Right cardiac atrium (tissue), 5 donors: Measurements from ENCODE around the gene POU3F3. TPM values are rescaled to one million over a fixed set of nuclear protein-coding genes. Genes with fewer than 3 reads are reported as not detected.
A peak's percentile ranks its signal among the peaks of the same experiment; 100 is the strongest.

Experiments used
- ATAC-seq, 2 donors: fragments of 200-7000 bp; cut with Tn5 transposase; one replicate each; pipeline versions ENCODE4 v1.8.0 to v1.9.1; 2020; ENCODE audit warnings: moderate library complexity in 2 of 2, mild to moderate bottlenecking in 1 of 2
- DNase-seq, 3 donors: peaks; one replicate each; pipeline ENCODE4 v3.0.0-alpha.2; 2020
- H3K27ac ChIP-seq: one replicate; pipeline ENCODE4 v1.5.1; 2013; ENCODE audit warnings: mild to moderate bottlenecking, low read length, control low read depth, moderate library complexity
- H3K27me3 ChIP-seq: one replicate; pipeline ENCODE4 v1.6.1; 2013; ENCODE audit not compliant: control insufficient read depth, insufficient read depth
- H3K4me1 ChIP-seq: one replicate; pipeline ENCODE4 v1.6.1; 2013; ENCODE audit warnings: low read length; ENCODE audit not compliant: control insufficient read depth, insufficient read depth
- H3K4me3 ChIP-seq: one replicate; pipeline ENCODE4 v1.5.1; 2013; ENCODE audit warnings: low read length, control low read depth
- H3K9me3 ChIP-seq: one replicate; pipeline ENCODE4 v1.6.1; 2013; ENCODE audit warnings: low read length; ENCODE audit not compliant: control insufficient read depth
- WGBS: extraction: QIAGEN DNeasy Blood & Tissue Kit; methylation state at CpG from one replicate; pipeline ENCODE4 v1.1.7; 2013; 5-methylcytosine and 5-hydroxymethylcytosine counted together
- intact Hi-C, 4 donors: fragments of 100-400 bp; cut with DNase I; formaldehyde crosslinking; loops; one replicate each; pipeline versions ENCODE4 v1.11.0 to v1.14.0; 2022 to 2023
- polyA plus RNA-seq: library from polyadenylated mRNA; stranded (reverse); fragments of 200-250 nt; gene quantifications from one replicate; pipeline ENCODE4 v1.2.3, GENCODE V29; 2013
- total RNA-seq, 4 donors: library from RNA; stranded (reverse); fragmentation: NEBNext Ultra II Directional; extraction: Animal tissue kit (Norgen Biotek cat#: 25700); gene quantifications; one replicate each; pipeline ENCODE4 v1.2.1, GENCODE V29; 2021
- donor health status: healthy with polysubstance abuse.
- donor health status: DM: no; HTN: yes; CAD: no.
- donor health status: DM: no; HTN: no; CAD: no.
- donor health status: DM: no; HTN: yes; CAD: no; lungs with severe emphysema.
- donor health status: DM: yes; HTN: yes; CAD: no.

POU3F3 gene
- total and polyA plus RNA-seq, 5 donors = 0.06 to 1.1 (median 0.59) TPM

GRCh38 chr2:104836265-104836664 is 17.6 kb upstream of the POU3F3 start:
- H3K9me3 ChIP-seq = no peaks in the 10 kb centered on the region
- H3K27me3 ChIP-seq = no peaks in the 10 kb centered on the region
- no peak overlapping the region for H3K4me3 ChIP-seq
- H3K27ac ChIP-seq = no peak overlapping the region
- 65% methylated on average over 3 of the region's 3 CpGs for WGBS
- ATAC-seq = no peak
- DNase-seq = no peak
- intact Hi-C loops = no loop called here
- no peaks in the 10 kb centered on the region for H3K4me1 ChIP-seq

- Histone ChIP-seq H3K27ac (no peak overlapping the region), H3K27me3 (no peaks in the 10 kb centered on the region), H3K4me1 (no peaks in the 10 kb centered on the region), H3K9me3 (no peaks in the 10 kb centered on the region), H3K4me3 (no peak overlapping the region)
- DNase-seq = no peak
- intact Hi-C loops = no loop called here
- no peak for ATAC-seq
- WGBS = 91% methylated on average over 1 of the region's 1 CpG
Measured at GRCh38 chr2:104836841-104837240, 17.1 kb upstream of the POU3F3 start.

- H3K9me3 ChIP-seq = no peaks in the 10 kb centered on the region
- intact Hi-C loops = no loop called here
- no peak overlapping the region for H3K4me3 ChIP-seq
- H3K27ac ChIP-seq = no peak overlapping the region
- ATAC-seq (no peak), DNase-seq (no peak)
- H3K4me1 ChIP-seq = no peaks in the 10 kb centered on the region
- no peaks in the 10 kb centered on the region for H3K27me3 ChIP-seq
- WGBS = 80% methylated on average over 1 of the region's 1 CpG
Measured at GRCh38 chr2:104840156-104840555, 13.8 kb upstream of the POU3F3 start.

DNA sequence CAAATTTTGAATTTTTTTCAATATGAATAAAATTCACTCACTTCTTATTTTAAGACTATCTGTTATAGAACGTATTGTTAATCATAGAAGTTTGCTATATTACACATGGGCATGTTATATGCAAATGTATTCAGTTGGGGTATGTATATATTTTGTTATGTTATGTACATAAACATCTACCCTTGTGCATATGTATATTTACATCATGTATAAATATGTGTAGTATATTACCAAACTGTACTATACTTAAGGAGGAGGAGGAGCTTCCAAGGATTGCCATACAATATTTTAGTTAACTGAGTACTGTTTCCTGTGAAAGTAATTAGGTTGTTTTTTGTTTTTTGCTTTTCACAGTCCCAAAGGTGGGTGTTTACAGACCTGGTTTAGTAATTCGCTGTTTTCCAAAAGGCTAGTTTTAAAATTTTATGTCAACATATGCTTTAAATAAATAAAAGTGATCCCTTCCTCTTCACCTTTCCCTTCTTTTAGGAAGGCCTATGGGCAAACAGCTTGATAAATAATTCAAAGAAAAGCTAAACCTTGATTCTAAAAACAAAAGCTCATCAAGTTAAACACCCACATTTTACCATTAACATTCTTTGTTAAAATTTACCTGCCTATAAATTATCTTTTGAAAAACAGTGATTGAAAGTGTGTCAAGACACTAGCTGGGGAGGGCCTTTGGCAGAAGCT is 12.9 kb upstream of the POU3F3 start:
- no peaks in the 10 kb centered on the region for H3K4me1 ChIP-seq
- ATAC-seq = no peak
- H3K4me3 ChIP-seq = no peak overlapping the region
- no peak overlapping the region for H3K27ac ChIP-seq
- 86% methylated on average over 2 of the region's 2 CpGs for WGBS
- no peaks in the 10 kb centered on the region for H3K27me3 ChIP-seq
- intact Hi-C loops = no loop called here
- DNase-seq = no peak
- no peaks in the 10 kb centered on the region for H3K9me3 ChIP-seq

DNA sequence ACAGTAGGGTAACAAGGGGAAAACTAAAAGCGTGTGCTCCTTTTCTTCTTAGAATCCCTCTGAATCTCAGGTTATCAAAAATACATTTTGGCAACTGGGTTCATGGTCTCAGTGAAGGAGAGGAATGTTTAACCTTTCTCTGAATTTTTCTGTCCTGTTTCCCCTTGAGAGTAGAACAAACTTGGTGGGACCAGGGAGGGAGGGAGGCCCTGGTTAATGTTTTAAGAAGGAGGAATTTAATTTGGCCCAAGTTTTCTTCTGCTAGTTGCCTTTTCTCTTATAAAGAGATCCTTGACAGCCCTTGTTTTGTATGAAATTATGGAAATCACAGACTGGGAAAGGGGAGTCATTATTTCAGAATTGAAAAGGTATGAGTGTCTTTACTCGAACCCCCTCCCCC is 12.2 kb upstream of the POU3F3 start:
- intact Hi-C loops = no loop called here
- no peaks in the 10 kb centered on the region for H3K9me3 ChIP-seq
- no peak overlapping the region for H3K27ac ChIP-seq
- WGBS = 60% methylated on average over 2 of the region's 2 CpGs
- ATAC-seq = no peak
- H3K4me1 ChIP-seq = no peaks in the 10 kb centered on the region
- H3K4me3 ChIP-seq = no peak overlapping the region
- H3K27me3 ChIP-seq = no peaks in the 10 kb centered on the region
- no peak for DNase-seq

GRCh38 chr2:104844807-104845551 is 8.9 kb upstream of the POU3F3 start:
- peak; percentile 45 to 77 for ATAC-seq
- Histone ChIP-seq H3K4me1 (no peaks in the 10 kb centered on the region), H3K9me3 (no peaks in the 10 kb centered on the region), H3K27me3 (peaks cover 5% of the 10 kb centered on the region), H3K27ac (no peak overlapping the region), H3K4me3 (no peak overlapping the region)
- peak in 1 of 3 donors; percentile 32 for DNase-seq
- WGBS = 2% methylated on average over 56 of the region's 56 CpGs
- intact Hi-C loops = no loop called here

DNA sequence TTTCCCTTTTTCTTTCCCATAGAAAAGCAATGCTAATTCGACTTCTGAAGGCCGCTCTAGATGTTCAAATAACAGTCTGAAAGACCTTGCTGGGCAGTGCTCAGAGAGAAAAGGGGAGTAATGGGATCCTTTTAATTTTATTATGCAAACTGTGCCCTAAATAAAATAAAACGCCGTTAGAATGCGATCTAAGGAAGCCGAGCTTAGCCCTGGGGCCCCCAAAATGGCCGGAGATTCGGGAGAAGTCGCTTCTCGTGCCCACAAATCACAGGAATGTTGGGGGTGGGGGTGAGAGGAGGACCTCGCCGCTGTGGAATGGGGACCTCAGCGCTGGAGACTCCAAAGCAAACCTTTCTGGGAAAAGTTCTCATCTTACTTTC is 8.4 kb upstream of the POU3F3 start:
- Histone ChIP-seq H3K4me3 (no peak overlapping the region), H3K9me3 (no peaks in the 10 kb centered on the region), H3K27ac (no peak overlapping the region), H3K27me3 (peaks cover 5% of the 10 kb centered on the region), H3K4me1 (no peaks in the 10 kb centered on the region)
- WGBS = 4% methylated on average over 13 of the region's 13 CpGs
- no peak for ATAC-seq
- intact Hi-C loops = no loop called here
- DNase-seq = no peak

GRCh38 chr2:104845946-104846785 is 7.7 kb upstream of the POU3F3 start:
- peaks cover 5% of the 10 kb centered on the region for H3K27me3 ChIP-seq
- intact Hi-C loops = no loop called here
- H3K9me3 ChIP-seq = no peaks in the 10 kb centered on the region
- no peak overlapping the region for H3K4me3 ChIP-seq
- H3K27ac ChIP-seq = no peak overlapping the region
- WGBS = 8% methylated on average over 16 of the region's 16 CpGs
- ATAC-seq (no peak), DNase-seq (no peak)
- no peaks in the 10 kb centered on the region for H3K4me1 ChIP-seq

- DNase-seq = no peak
- ATAC-seq = no peak
- 15% methylated on average over 9 of the region's 9 CpGs for WGBS
- Histone ChIP-seq H3K4me3 (no peak overlapping the region), H3K27me3 (peaks cover 5% of the 10 kb centered on the region), H3K4me1 (peaks cover under 1% of the 10 kb centered on the region), H3K9me3 (no peaks in the 10 kb centered on the region), H3K27ac (no peak overlapping the region)
- intact Hi-C loops = no loop called here
Measured at GRCh38 chr2:104846786-104847585, 6.9 kb upstream of the POU3F3 start.

DNA sequence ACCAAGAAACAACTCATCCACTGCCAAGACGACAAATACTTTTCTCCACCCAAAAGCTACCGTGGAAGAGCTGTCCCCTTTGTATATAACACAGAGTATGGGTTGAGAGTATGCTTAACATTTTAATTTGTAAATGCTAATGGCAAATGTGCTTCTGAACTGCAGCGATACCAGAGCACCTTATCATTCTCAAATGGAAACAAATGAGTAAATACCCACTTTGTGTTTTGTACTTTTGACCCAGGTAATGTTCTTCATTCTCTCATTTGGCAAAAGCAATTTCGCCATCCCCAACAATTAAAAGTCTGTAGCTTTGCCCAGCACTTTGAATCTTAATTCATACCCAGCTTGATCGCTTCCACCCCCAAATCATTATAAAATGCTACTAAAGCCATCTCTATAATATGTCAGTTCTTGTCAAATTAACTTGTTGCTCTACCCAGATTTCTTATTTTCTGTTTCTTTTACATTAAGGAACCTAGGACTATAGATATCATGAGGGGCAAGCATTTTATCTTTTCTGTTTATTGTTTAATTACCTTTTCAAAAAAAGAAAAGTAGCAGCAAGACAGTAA is 6.2 kb upstream of the POU3F3 start:
- H3K4me1 ChIP-seq = peaks cover 3% of the 10 kb centered on the region

More for the DNA sequence above, 6.2 kb upstream of the POU3F3 start:
- H3K9me3 ChIP-seq = no peaks in the 10 kb centered on the region
- intact Hi-C loops = no loop called here
- ATAC-seq (no peak), DNase-seq (no peak)
- no peak overlapping the region for H3K27ac ChIP-seq
- peaks cover 5% of the 10 kb centered on the region for H3K27me3 ChIP-seq
- no peak overlapping the region for H3K4me3 ChIP-seq
- 14% methylated on average over 5 of the region's 5 CpGs for WGBS
